ENCODE measurements around the gene OR8D2. TPM values are rescaled to one million over a fixed set of nuclear protein-coding genes. Genes with fewer than 3 reads are reported as not detected.

OR8D2 gene
- total and polyA plus RNA-seq, 12 donors: not detected

GRCh38 chr11:124307093-124307492, 12.9 kb downstream of the OR8D2 start:
- H3K4me1 ChIP-seq (replicated peaks in 1 of 2): peaks cover 0 to 3% of the 10 kb centered on the region in 2 donors
- no peaks in the 10 kb centered on the region for H3K36me3 ChIP-seq (replicated peaks in 1 of 2)
- intact Hi-C loops (cut with DNase I): no loop called here
- TF ChIP-seq POLR2A (IDR thresholded peaks at IDR 0.05) (no peak), CTCF (IDR thresholded peaks at IDR 0.05) (no peak)
- no peaks in the 10 kb centered on the region for H3K27me3 ChIP-seq
- H3K27ac ChIP-seq: no peak overlapping the region
- no peak overlapping the region for H3K4me3 ChIP-seq
- no peak for DNase-seq
- no peaks in the 10 kb centered on the region for H3K9me3 ChIP-seq (replicated peaks in 1 of 3)

DNA sequence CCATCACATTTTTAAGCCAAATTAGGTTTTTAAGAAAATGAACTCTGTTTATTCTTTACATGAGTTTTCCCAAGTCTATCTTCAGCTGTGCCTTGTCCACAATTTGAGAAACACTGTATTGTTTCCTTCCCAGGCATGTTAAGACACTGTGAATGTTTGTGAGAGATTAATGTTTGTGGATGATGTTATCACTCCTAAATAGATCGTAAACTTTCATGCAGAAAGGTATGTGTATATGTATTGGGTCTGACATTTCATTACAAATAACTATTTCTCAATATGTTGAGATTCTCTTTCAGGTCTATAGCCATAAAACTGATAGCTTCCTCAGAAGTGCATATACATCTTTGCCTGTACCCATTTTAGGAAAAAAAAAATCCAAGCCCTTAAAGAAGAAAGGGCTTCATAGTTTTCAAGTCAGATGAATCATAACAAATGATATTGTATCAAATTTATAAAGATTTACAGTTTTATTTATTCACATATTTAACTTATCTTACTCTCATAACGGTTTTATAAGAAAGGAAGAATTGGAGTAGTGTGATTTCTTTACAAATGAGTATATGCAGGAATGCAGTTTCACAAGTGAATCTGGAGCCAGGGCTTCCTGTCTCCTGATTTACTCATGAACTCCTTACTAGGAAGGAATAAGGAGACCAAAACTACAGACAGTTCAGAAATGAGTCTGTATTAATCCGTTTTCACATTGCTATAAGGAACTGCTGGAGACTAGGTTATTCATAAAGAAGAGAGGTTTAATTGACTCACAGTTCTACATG, 17.5 kb downstream of the OR8D2 start:
- intact Hi-C loops (cut with DNase I): no loop called here
- 41 to 56% (median 52%) methylated on average over 3 of the region's 3 CpGs for WGBS, 4 donors

DNA sequence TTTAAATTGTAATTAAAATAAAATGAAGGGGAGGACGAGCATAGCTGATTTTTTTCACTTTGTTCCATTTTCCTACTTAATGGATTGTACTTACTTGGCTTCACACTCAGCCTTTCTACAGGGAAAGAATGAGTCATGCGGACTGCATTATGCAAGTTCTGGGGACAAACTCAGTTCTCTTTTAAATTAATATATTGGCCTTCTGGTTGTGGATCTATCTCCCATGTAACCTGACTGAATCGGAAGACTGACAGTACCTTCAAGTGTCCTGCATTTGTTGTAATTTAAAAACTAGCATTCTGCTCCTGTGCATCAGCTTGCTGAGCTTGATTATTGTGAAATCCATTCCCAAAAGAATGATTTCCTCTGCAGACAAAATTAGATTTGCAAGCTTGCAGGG, 18.4 kb downstream of the OR8D2 start:
- Histone ChIP-seq H3K4me1 (replicated peaks in 1 of 2) (peaks cover 0 to 8% of the 10 kb centered on the region in 2 donors), H3K27me3 (no peaks in the 10 kb centered on the region), H3K9me3 (replicated peaks in 1 of 3) (no peaks in the 10 kb centered on the region), H3K27ac (peak overlapping the region in 1 of 5 donors; percentile 6), H3K4me3 (no peak overlapping the region), H3K36me3 (replicated peaks in 1 of 2) (no peaks in the 10 kb centered on the region)
- peak in 6 of 7 donors; percentile 22 to 66 (median 50) for DNase-seq
- 23 to 64% (median 41%) methylated on average over 3 of the region's 3 CpGs for WGBS, 4 donors
- TF ChIP-seq CTCF (IDR thresholded peaks at IDR 0.05): no peak
- no peak for TF ChIP-seq POLR2A (IDR thresholded peaks at IDR 0.05)
- intact Hi-C loops (cut with DNase I): no loop called here

More for the DNA sequence above, 17.5 kb downstream of the OR8D2 start:
- Histone ChIP-seq H3K27ac (no peak overlapping the region), H3K4me1 (replicated peaks in 1 of 2) (peaks cover 0 to 8% of the 10 kb centered on the region in 2 donors), H3K27me3 (no peaks in the 10 kb centered on the region), H3K4me3 (no peak overlapping the region), H3K9me3 (replicated peaks in 1 of 3) (no peaks in the 10 kb centered on the region), H3K36me3 (replicated peaks in 1 of 2) (no peaks in the 10 kb centered on the region)
- no peak for DNase-seq
- TF ChIP-seq POLR2A (IDR thresholded peaks at IDR 0.05) (no peak), CTCF (IDR thresholded peaks at IDR 0.05) (no peak)

- peaks cover 0 to 8% of the 10 kb centered on the region in 2 donors for H3K4me1 ChIP-seq (replicated peaks in 1 of 2)
- no peak overlapping the region for H3K27ac ChIP-seq
- DNase-seq: no peak
- intact Hi-C loops (cut with DNase I): no loop called here
- TF ChIP-seq POLR2A (IDR thresholded peaks at IDR 0.05): no peak
- TF ChIP-seq CTCF (IDR thresholded peaks at IDR 0.05): no peak
- 68 to 85% (median 78%) methylated on average over 4 of the region's 4 CpGs for WGBS, 4 donors
- H3K36me3 ChIP-seq (replicated peaks in 1 of 2): no peaks in the 10 kb centered on the region
- no peak overlapping the region for H3K4me3 ChIP-seq
- no peaks in the 10 kb centered on the region for H3K9me3 ChIP-seq (replicated peaks in 1 of 3)
- H3K27me3 ChIP-seq: no peaks in the 10 kb centered on the region
These were observed 22.1 kb downstream of the OR8D2 start for GRCh38 chr11:124297921-124298320.
